HepG2 (cell line): ENCODE results near the gene B4GALT7. TPM values are rescaled to one million over a fixed set of nuclear protein-coding genes. Genes with fewer than 3 reads are reported as not detected.

Experiments
- BCL6 ChIP-seq: IDR thresholded peaks from 2 replicates; pipeline ENCODE4 v1.6.1; 2016; ENCODE audit warnings: missing genetic modification reagents, missing compliant biosample characterization
- ELF3 ChIP-seq: IDR thresholded peaks from 2 replicates; pipeline ENCODE4 v1.6.1; 2016; ENCODE audit warnings: missing genetic modification reagents, missing compliant biosample characterization
- EP300 ChIP-seq, 3 experiments: sonication (generic) in 1 of 3; formaldehyde crosslinking in 1 of 3; IDR thresholded peaks; 2 replicates each; pipeline versions ENCODE4 v1.5.1 to v1.6.1; 2011 to 2020; ENCODE audit warnings: low read depth in 2 of 3, low read length in 2 of 3, borderline replicate concordance in 1 of 3, improper control_type of control experiment in 1 of 3, mild to moderate bottlenecking in 1 of 3, missing genetic modification reagents in 1 of 3, moderate library complexity in 1 of 3
- FOXO1 ChIP-seq: sonication (generic); formaldehyde crosslinking; IDR thresholded peaks from 2 replicates; pipeline ENCODE4 v1.4.0; 2020; ENCODE audit warnings: missing genetic modification reagents
- GFI1 ChIP-seq: sonication (generic); formaldehyde crosslinking; IDR thresholded peaks from 2 replicates; pipeline ENCODE4 v1.5.0; 2020; ENCODE audit warnings: missing genetic modification reagents, mild to moderate bottlenecking, borderline replicate concordance
- HNF4A ChIP-seq: sonication (generic); formaldehyde crosslinking; IDR thresholded peaks from 2 replicates; pipeline ENCODE4 v1.4.0; 2020; ENCODE audit warnings: missing genetic modification reagents
- KLF16 ChIP-seq, 2 experiments: sonication (generic) in 1 of 2; formaldehyde crosslinking in 1 of 2; IDR thresholded peaks; 2 replicates each; pipeline versions ENCODE4 v1.6.1 to v1.8.0; 2016 to 2023; ENCODE audit warnings: missing genetic modification reagents in 2 of 2, missing compliant biosample characterization in 1 of 2
- LCORL ChIP-seq, 2 experiments: fragments of 450-650 bp in 1 of 2; sonication (generic) in 1 of 2; formaldehyde crosslinking in 1 of 2; IDR thresholded peaks; 2 replicates each; pipeline versions ENCODE4 v1.5.0 to v1.6.1; 2017 to 2020; ENCODE audit warnings: antibody characterized with exemption in 1 of 2, missing genetic modification reagents in 1 of 2
- MYC ChIP-seq: sonication (generic); formaldehyde crosslinking; IDR thresholded peaks from 2 replicates; pipeline ENCODE4 v1.9.0; 2021; ENCODE audit warnings: missing genetic modification reagents, borderline replicate concordance
- PITX1 ChIP-seq: sonication (generic); formaldehyde crosslinking; IDR thresholded peaks from 2 replicates; pipeline ENCODE4 v1.5.1; 2020; ENCODE audit warnings: mild to moderate bottlenecking, missing genetic modification reagents
- SNAI1 ChIP-seq: sonication (generic); formaldehyde crosslinking; IDR thresholded peaks from 2 replicates; pipeline ENCODE4 v1.5.0; 2020; ENCODE audit warnings: mild to moderate bottlenecking, missing genetic modification reagents, borderline replicate concordance
- SOX13 ChIP-seq, 3 experiments: fragments of 450-650 bp in 1 of 3; sonication (generic) in 1 of 3; formaldehyde crosslinking in 1 of 3; IDR thresholded peaks in 2 of 3; conservative IDR thresholded peaks in 1 of 3; 2 replicates each; pipeline versions ENCODE4 v1.5.0 to v1.6.1; 2016 to 2020; ENCODE audit warnings: antibody characterized with exemption in 1 of 3, mild to moderate bottlenecking in 1 of 3, missing compliant biosample characterization in 1 of 3, missing genetic modification reagents in 1 of 3, moderate library complexity in 1 of 3
- TOE1 ChIP-seq: sonication (generic); formaldehyde crosslinking; IDR thresholded peaks from 2 replicates; pipeline ENCODE4 v1.4.0; 2020; ENCODE audit warnings: mild to moderate bottlenecking, missing genetic modification reagents
- ZBTB7B ChIP-seq: sonication (generic); formaldehyde crosslinking; IDR thresholded peaks from 2 replicates; pipeline ENCODE4 v1.4.0; 2020; ENCODE audit warnings: missing genetic modification reagents
- ZC3H4 ChIP-seq: sonication (generic); formaldehyde crosslinking; IDR thresholded peaks from 2 replicates; pipeline ENCODE4 v1.4.0; 2020; ENCODE audit warnings: missing genetic modification reagents, borderline replicate concordance
- ZFX ChIP-seq: sonication (generic); formaldehyde crosslinking; IDR thresholded peaks from 2 replicates; pipeline ENCODE4 v1.4.0; 2020; ENCODE audit warnings: mild to moderate bottlenecking, low read depth, missing genetic modification reagents, moderate library complexity
- ZNF564 ChIP-seq: sonication (generic); formaldehyde crosslinking; IDR thresholded peaks from 2 replicates; pipeline ENCODE4 v1.8.1; 2023; ENCODE audit warnings: mild to moderate bottlenecking, missing genetic modification reagents
- ZNF605 ChIP-seq: sonication (generic); formaldehyde crosslinking; IDR thresholded peaks from 2 replicates; pipeline ENCODE4 v1.8.0; 2022; ENCODE audit warnings: mild to moderate bottlenecking, missing genetic modification reagents
- polyA plus RNA-seq, 8 experiments: library from polyadenylated mRNA; depleted of rRNA in 3 of 8; stranded (reverse) in 7 of 8; unstranded in 1 of 8; fragments of >200 nt; fragmentation: Illumina TruSeq in 4 of 8; extraction: Trizol in 4 of 8; gene quantifications; 2 replicates each; pipeline versions ENCODE4 v1.2.1 to v1.2.3, GENCODE V29; 2011 to 2016; ENCODE audit warnings: low read depth in 4 of 8, missing spikeins in 1 of 8, mixed read lengths in 1 of 8; ENCODE audit not compliant: insufficient read depth in 1 of 8
- total RNA-seq, 5 experiments: library from RNA; depleted of rRNA; stranded (reverse); fragments of >200 nt; fragmentation: Illumina TruSeq; extraction: Trizol; gene quantifications; 2 replicates each; pipeline ENCODE4 v1.2.3, GENCODE V29; 2016; ENCODE audit warnings: low read depth in 1 of 5
- TF ChIP-seq, protein P1 (sequence below): sonication (generic); formaldehyde crosslinking; IDR thresholded peaks from 2 replicates; pipeline ENCODE4 v1.8.0; 2022; ENCODE audit warnings: mild to moderate bottlenecking, missing genetic modification reagents, borderline replicate concordance
- TF ChIP-seq, protein P2 (sequence below), 2 experiments: sonication (generic) in 1 of 2; formaldehyde crosslinking in 1 of 2; IDR thresholded peaks; 2 replicates each; pipeline versions ENCODE4 v1.4.0 to v1.6.1; 2018 to 2020; ENCODE audit warnings: missing genetic modification reagents in 2 of 2, borderline replicate concordance in 1 of 2, low read depth in 1 of 2, mild to moderate bottlenecking in 1 of 2, missing biosample characterization in 1 of 2
- TF ChIP-seq, protein P3 (sequence below): sonication (generic); formaldehyde crosslinking; IDR thresholded peaks from 2 replicates; pipeline ENCODE4 v1.4.0; 2020; ENCODE audit warnings: missing genetic modification reagents

B4GALT7 gene
- total and polyA plus RNA-seq, 2 of the 13 experiments (the other 11 are each of a cell fraction or from before 2014, with no cell fraction given), result 16.4 to 20.5 TPM

DNA sequence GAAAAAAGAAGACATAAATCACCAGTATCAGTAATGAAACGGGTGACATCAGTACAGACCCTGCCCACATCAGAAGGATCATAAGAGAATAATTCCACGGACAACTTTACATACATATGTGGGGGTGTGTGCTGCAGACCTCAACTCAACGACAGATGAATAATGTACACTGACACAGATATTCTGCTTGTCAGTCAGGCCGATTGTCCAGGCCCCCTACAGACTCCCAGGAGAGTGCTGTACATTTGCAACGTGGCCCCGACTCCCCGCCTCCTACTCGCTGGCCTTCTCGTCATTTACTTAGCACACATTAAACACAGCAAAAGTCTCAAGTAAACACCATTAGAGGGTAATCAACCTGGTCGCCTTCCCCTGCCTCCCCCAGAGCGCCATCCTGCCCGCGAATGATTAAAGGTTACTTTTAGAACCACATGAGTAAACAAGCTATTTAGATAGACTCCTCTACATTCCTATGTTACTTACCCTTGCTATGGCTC is 11.5 kb upstream of the B4GALT7 start (continued):
- TF ChIP-seq, protein P1, sequence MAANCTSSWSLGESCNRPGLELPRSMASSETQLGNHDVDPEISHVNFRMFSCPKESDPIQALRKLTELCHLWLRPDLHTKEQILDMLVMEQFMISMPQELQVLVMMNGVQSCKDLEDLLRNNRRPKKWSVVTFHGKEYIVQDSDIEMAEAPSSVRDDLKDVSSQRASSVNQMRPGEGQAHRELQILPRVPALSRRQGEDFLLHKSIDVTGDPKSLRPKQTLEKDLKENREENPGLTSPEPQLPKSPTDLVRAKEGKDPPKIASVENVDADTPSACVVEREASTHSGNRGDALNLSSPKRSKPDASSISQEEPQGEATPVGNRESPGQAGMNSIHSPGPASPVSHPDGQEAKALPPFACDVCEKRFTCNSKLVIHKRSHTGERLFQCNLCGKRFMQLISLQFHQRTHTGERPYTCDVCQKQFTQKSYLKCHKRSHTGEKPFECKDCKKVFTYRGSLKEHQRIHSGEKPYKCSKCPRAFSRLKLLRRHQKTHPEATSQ (CRISPR knock-in tag), result no peak
- no peak for TF ChIP-seq TOE1 (CRISPR knock-in tag)
- TF ChIP-seq ZBTB7B, result peak; percentile 26; the same call in 1 of the 2 replicates
- no peak for TF ChIP-seq LCORL (IDR thresholded peaks at IDR 0.05)
- 0 out of 2 replicates have a peak, but pooled peaks have one; percentile 24 for TF ChIP-seq LCORL (CRISPR knock-in tag; IDR thresholded peaks at IDR 0.05)
- TF ChIP-seq KLF16 (CRISPR knock-in tag; IDR thresholded peaks at IDR 0.05), result peak in 1 of 2 experiments; percentile 30; a peak in 1 of 4 replicates
- TF ChIP-seq ZNF564 (CRISPR knock-in tag), result 0 out of 2 replicates have a peak, but pooled peaks have one; percentile 50
- TF ChIP-seq PITX1 (CRISPR knock-in tag), result peak; percentile 99
- no peak for TF ChIP-seq SOX13 (IDR thresholded peaks at IDR 0.05)
- peak in 1 of 2 experiments; percentile 56; a peak in 1 of 4 replicates for TF ChIP-seq SOX13 (CRISPR knock-in tag; conservative IDR thresholded peaks at IDR 0.05 in 1 of 2, IDR thresholded peaks at IDR 0.05 in 1 of 2)
- no peak for TF ChIP-seq ZC3H4 (CRISPR knock-in tag)
- peak; percentile 57; the same call in 1 of the 2 replicates for TF ChIP-seq GFI1 (CRISPR knock-in tag)
- peak; percentile 55 for TF ChIP-seq BCL6 (CRISPR knock-in tag)
- TF ChIP-seq FOXO1 (CRISPR knock-in tag), result peak; percentile 59; the same call in 1 of the 2 replicates
- peak; percentile 45; the same call in 1 of the 2 replicates for TF ChIP-seq MYC (CRISPR knock-in tag)
- peak; percentile 60 for TF ChIP-seq ZFX
- TF ChIP-seq, protein P2, sequence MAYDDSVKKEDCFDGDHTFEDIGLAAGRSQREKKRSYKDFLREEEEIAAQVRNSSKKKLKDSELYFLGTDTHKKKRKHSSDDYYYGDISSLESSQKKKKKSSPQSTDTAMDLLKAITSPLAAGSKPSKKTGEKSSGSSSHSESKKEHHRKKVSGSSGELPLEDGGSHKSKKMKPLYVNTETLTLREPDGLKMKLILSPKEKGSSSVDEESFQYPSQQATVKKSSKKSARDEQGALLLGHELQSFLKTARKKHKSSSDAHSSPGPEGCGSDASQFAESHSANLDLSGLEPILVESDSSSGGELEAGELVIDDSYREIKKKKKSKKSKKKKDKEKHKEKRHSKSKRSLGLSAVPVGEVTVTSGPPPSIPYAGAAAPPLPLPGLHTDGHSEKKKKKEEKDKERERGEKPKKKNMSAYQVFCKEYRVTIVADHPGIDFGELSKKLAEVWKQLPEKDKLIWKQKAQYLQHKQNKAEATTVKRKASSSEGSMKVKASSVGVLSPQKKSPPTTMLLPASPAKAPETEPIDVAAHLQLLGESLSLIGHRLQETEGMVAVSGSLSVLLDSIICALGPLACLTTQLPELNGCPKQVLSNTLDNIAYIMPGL (CRISPR knock-in tag; IDR thresholded peaks at IDR 0.05; ENCODE audit: borderline replicate concordance in 1 of 2, low read depth in 1 of 2), result 0 out of 4 replicates have a peak, but pooled peaks of 1 of the 2 experiments have one; percentile 25
- TF ChIP-seq SNAI1, result no peak
- TF ChIP-seq, protein P3, sequence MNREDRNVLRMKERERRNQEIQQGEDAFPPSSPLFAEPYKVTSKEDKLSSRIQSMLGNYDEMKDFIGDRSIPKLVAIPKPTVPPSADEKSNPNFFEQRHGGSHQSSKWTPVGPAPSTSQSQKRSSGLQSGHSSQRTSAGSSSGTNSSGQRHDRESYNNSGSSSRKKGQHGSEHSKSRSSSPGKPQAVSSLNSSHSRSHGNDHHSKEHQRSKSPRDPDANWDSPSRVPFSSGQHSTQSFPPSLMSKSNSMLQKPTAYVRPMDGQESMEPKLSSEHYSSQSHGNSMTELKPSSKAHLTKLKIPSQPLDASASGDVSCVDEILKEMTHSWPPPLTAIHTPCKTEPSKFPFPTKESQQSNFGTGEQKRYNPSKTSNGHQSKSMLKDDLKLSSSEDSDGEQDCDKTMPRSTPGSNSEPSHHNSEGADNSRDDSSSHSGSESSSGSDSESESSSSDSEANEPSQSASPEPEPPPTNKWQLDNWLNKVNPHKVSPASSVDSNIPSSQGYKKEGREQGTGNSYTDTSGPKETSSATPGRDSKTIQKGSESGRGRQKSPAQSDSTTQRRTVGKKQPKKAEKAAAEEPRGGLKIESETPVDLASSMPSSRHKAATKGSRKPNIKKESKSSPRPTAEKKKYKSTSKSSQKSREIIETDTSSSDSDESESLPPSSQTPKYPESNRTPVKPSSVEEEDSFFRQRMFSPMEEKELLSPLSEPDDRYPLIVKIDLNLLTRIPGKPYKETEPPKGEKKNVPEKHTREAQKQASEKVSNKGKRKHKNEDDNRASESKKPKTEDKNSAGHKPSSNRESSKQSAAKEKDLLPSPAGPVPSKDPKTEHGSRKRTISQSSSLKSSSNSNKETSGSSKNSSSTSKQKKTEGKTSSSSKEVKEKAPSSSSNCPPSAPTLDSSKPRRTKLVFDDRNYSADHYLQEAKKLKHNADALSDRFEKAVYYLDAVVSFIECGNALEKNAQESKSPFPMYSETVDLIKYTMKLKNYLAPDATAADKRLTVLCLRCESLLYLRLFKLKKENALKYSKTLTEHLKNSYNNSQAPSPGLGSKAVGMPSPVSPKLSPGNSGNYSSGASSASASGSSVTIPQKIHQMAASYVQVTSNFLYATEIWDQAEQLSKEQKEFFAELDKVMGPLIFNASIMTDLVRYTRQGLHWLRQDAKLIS (CRISPR knock-in tag), result no peak
- 0 out of 2 replicates have a peak, but pooled peaks have one; percentile 27 for TF ChIP-seq ZNF605 (CRISPR knock-in tag)
- TF ChIP-seq EP300 (IDR thresholded peaks at IDR 0.05; ENCODE audit: low read depth in 2 of 2, low read length in 2 of 2), result peak in 1 of 2 experiments; percentile 74; a peak in 1 of 4 replicates
- TF ChIP-seq EP300 (CRISPR knock-in tag; IDR thresholded peaks at IDR 0.05; ENCODE audit: borderline replicate concordance), result peak; percentile 67
- peak; percentile 37; the same call in 1 of the 2 replicates for TF ChIP-seq HNF4A (CRISPR knock-in tag)
- TF ChIP-seq ELF3 (CRISPR knock-in tag), result peak; percentile 8; the same call in 1 of the 2 replicates
